Liver (tissue), 9 donors: ENCODE data around the gene AEBP1. TPM values are rescaled to one million over a fixed set of nuclear protein-coding genes. Genes with fewer than 3 reads are reported as not detected.

Experiments used
- DNase-seq: peaks from one replicate; pipeline ENCODE4 v3.0.0-alpha.2; 2017; ENCODE audit warnings: low spot score
- H3K27ac ChIP-seq, 2 donors: one replicate each; pipeline ENCODE4 v1.7.0; 2013; ENCODE audit warnings: inconsistent platforms in 2 of 2, low read length in 2 of 2, control low read depth in 1 of 2, low read depth in 1 of 2, mild to moderate bottlenecking in 1 of 2
- H3K27me3 ChIP-seq, 4 donors: one replicate each; pipeline versions ENCODE4 v1.6.1 to v1.7.0; 2013; ENCODE audit warnings: low read length in 3 of 4, inconsistent platforms in 1 of 4, mild to moderate bottlenecking in 1 of 4, moderate library complexity in 1 of 4; ENCODE audit not compliant: control insufficient read depth in 4 of 4, insufficient read depth in 4 of 4
- H3K36me3 ChIP-seq, 4 donors: one replicate each; pipeline versions ENCODE4 v1.6.1 to v1.7.0; 2013; ENCODE audit warnings: low read length in 3 of 4, mild to moderate bottlenecking in 3 of 4, low read depth in 1 of 4, moderate library complexity in 1 of 4; ENCODE audit not compliant: control insufficient read depth in 4 of 4, insufficient read depth in 3 of 4
- H3K4me1 ChIP-seq, 4 donors: one replicate each; pipeline versions ENCODE4 v1.6.1 to v1.7.0; 2013; ENCODE audit warnings: low read length in 3 of 4, mild to moderate bottlenecking in 3 of 4, moderate library complexity in 1 of 4; ENCODE audit not compliant: control insufficient read depth in 4 of 4, insufficient read depth in 4 of 4
- H3K4me3 ChIP-seq, 3 donors: one replicate each; pipeline versions ENCODE4 v1.6.1 to v1.7.0; 2013; ENCODE audit warnings: low read length in 3 of 3, control low read depth in 1 of 3, low read depth in 1 of 3, mild to moderate bottlenecking in 1 of 3
- H3K9ac ChIP-seq, 2 donors: one replicate each; pipeline ENCODE4 v1.7.0; 2013; ENCODE audit warnings: low read length in 2 of 2, mild to moderate bottlenecking in 2 of 2, moderate library complexity in 2 of 2, control low read depth in 1 of 2, low read depth in 1 of 2
- H3K9me3 ChIP-seq, 4 donors: one replicate each; pipeline versions ENCODE4 v1.6.1 to v1.7.0; 2013; ENCODE audit warnings: low read length in 3 of 4; ENCODE audit not compliant: control insufficient read depth in 4 of 4
- ATF3 ChIP-seq: IDR thresholded peaks from 2 replicates; pipeline ENCODE4 v1.6.1; 2016; ENCODE audit warnings: antibody characterized with exemption
- EGR1 ChIP-seq, 2 donors: IDR thresholded peaks; 2 replicates each; pipeline ENCODE4 v1.6.1; 2016 to 2018; ENCODE audit warnings: antibody characterized with exemption in 2 of 2, low read depth in 2 of 2
- FOXA2 ChIP-seq: IDR thresholded peaks from 2 replicates; pipeline ENCODE4 v1.6.1; 2016; ENCODE audit warnings: antibody characterized with exemption
- HNF4A ChIP-seq, 2 donors: conservative IDR thresholded peaks; 2 replicates each; pipeline ENCODE4 v1.6.1; 2016; ENCODE audit warnings: antibody characterized with exemption in 2 of 2, mild to moderate bottlenecking in 2 of 2
- HNF4G ChIP-seq: IDR thresholded peaks from 2 replicates; pipeline ENCODE4 v1.6.1; 2016; ENCODE audit warnings: antibody characterized with exemption
- JUND ChIP-seq, 2 donors: IDR thresholded peaks; 2 replicates each; pipeline ENCODE4 v1.6.1; 2016; ENCODE audit warnings: antibody characterized with exemption in 2 of 2
- NR2F2 ChIP-seq: IDR thresholded peaks from 2 replicates; pipeline ENCODE4 v1.6.1; 2016; ENCODE audit warnings: antibody characterized with exemption
- RAD21 ChIP-seq, 2 donors: IDR thresholded peaks; 2 replicates each; pipeline ENCODE4 v1.6.1; 2016; ENCODE audit warnings: antibody characterized with exemption in 2 of 2, mild to moderate bottlenecking in 2 of 2
- RXRA ChIP-seq, 2 donors: IDR thresholded peaks; 2 replicates each; pipeline ENCODE4 v1.6.1; 2017 to 2018; ENCODE audit warnings: antibody characterized with exemption in 2 of 2, mild to moderate bottlenecking in 1 of 2
- SP1 ChIP-seq: IDR thresholded peaks from 2 replicates; pipeline ENCODE4 v1.6.1; 2018; ENCODE audit warnings: antibody characterized with exemption, mild to moderate bottlenecking
- WGBS: extraction: QIAGEN DNeasy Blood & Tissue Kit; methylation state at CpG from one replicate; pipeline ENCODE4 v1.1.7; 2013; 5-methylcytosine and 5-hydroxymethylcytosine counted together
- polyA plus RNA-seq, 2 donors: library from polyadenylated mRNA; stranded (reverse) in 1 of 2; unstranded in 1 of 2; fragments of 200-250 nt in 1 of 2; fragments of >200 nt in 1 of 2; fragmentation: Nextera tagmentation in 1 of 2; extraction: Ambion mirVana in 1 of 2; gene quantifications; one replicate each; pipeline versions ENCODE4 v1.2.1 to v1.2.3, GENCODE V29; 2013 to 2015
- total RNA-seq, 2 donors: library from RNA; depleted of rRNA; stranded (reverse); fragments of >200 nt; gene quantifications; one replicate each; pipeline ENCODE4 v1.2.3, GENCODE V29; 2014
- TF ChIP-seq, protein P1 (sequence below): IDR thresholded peaks from 2 replicates; pipeline ENCODE4 v1.6.1; 2016; ENCODE audit warnings: antibody characterized with exemption
- TF ChIP-seq, protein P2 (sequence below): IDR thresholded peaks from 2 replicates; pipeline ENCODE4 v1.6.1; 2016; ENCODE audit warnings: antibody characterized with exemption, mild to moderate bottlenecking
- donor health status: healthy.
- donor health status: healthy.
- donor health status: healthy.
- donor health status: healthy.
- donor health status: healthy.

The AEBP1 gene
- total and polyA plus RNA-seq, 4 donors, result 3.4 to 13.3 (median 7.7) TPM

DNA sequence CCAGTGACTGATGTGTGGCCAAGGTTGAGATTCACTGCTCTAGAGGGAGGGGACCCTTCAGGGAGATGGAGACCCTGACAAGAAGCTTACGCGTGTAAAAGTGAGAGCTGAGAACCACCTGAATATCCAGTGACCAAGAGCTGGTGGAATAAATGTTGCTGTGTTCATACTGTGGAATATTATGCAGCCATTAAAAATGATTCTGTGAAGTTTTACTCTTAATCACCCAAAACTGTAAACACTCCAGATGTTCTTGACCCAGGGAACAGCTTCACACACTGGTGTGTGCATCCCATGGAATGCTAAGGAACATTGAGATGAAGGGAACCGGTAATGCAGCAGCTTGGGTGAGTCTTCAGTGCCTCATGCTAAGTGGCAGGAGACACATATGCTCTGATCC is 17.5 kb upstream of the AEBP1 start:
- no peak overlapping the region for H3K4me3 ChIP-seq
- no peaks in the 10 kb centered on the region for H3K36me3 ChIP-seq
- WGBS, result 99% methylated on average over 3 of the region's 3 CpGs
- peaks cover 4 to 36% (median 26%) of the 10 kb centered on the region in 4 donors for H3K4me1 ChIP-seq
- no peak overlapping the region for H3K27ac ChIP-seq
- H3K9me3 ChIP-seq, result no peaks in the 10 kb centered on the region
- H3K9ac ChIP-seq, result no peak overlapping the region
- no peaks in the 10 kb centered on the region for H3K27me3 ChIP-seq
- DNase-seq, result no peak
- TF ChIP-seq, protein P1, sequence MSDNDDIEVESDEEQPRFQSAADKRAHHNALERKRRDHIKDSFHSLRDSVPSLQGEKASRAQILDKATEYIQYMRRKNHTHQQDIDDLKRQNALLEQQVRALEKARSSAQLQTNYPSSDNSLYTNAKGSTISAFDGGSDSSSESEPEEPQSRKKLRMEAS, result no peak
- TF ChIP-seq NR2F2 (no peak), FOXA2 (no peak), RAD21 (IDR thresholded peaks at IDR 0.05) (no peak), ATF3 (no peak), JUND (IDR thresholded peaks at IDR 0.05) (no peak)

DNA sequence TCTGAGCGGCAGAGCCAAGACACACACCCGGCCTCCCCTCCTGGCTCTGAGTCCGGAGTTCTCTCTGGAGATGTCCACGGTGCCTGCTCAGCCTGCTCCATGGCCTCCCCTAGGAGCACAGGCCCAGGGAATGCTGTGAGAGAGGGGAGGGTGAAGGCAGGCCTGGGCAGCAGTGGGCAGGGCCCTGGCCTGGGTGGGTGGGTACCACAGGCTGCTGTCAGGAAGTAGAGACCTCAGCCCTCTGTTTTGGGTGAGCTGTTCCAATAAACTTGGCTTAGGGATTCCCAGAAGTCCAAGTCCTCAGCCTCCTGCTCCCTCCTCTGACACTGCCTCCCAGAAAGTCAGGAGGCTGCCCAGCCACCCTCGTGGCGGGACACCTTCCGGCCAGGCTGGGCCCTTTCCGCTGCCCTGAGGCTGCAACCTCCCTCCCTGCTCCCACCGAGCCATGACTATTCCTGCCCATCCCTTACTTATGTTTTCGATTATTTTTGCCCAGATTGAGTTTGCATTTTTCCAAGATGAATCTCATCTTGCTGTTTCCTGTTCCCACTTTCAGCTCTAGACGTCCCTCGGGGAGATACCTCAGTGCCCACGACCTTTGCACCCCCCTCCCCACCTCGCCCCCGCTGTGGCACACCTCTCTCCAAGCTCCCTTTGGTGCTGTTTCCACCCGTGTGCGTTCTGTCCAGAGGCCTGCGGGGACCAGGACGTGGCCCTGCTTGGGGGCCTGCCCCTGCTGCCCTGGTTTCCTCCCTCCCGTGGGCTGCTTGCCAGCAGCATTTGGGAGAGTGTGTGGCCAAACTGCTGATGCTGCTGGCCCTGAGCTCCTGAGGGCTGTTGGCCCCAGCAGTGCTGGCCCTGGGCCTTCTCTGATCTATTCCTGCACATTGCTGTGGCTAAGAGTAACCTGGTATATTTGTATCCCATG is 16.0 kb upstream of the AEBP1 start:
- Histone ChIP-seq H3K27ac (peak overlapping the region; percentile 27 to 75), H3K4me3 (no peak overlapping the region), H3K9ac (peak overlapping the region in 1 of 2 donors; percentile 44), H3K27me3 (no peaks in the 10 kb centered on the region), H3K36me3 (no peaks in the 10 kb centered on the region), H3K9me3 (no peaks in the 10 kb centered on the region), H3K4me1 (peaks cover 4 to 34% (median 26%) of the 10 kb centered on the region in 4 donors)
- TF ChIP-seq RXRA (IDR thresholded peaks at IDR 0.05) (peak; percentile 25 to 28), HNF4A (conservative IDR thresholded peaks at IDR 0.05) (peak in 1 of 2 donors; percentile 28), RAD21 (IDR thresholded peaks at IDR 0.05) (peak in 1 of 2 donors; percentile 20), EGR1 (IDR thresholded peaks at IDR 0.05; ENCODE audit: low read depth in 2 of 2) (no peak)
- TF ChIP-seq, protein P1, result no peak
- TF ChIP-seq, protein P2, sequence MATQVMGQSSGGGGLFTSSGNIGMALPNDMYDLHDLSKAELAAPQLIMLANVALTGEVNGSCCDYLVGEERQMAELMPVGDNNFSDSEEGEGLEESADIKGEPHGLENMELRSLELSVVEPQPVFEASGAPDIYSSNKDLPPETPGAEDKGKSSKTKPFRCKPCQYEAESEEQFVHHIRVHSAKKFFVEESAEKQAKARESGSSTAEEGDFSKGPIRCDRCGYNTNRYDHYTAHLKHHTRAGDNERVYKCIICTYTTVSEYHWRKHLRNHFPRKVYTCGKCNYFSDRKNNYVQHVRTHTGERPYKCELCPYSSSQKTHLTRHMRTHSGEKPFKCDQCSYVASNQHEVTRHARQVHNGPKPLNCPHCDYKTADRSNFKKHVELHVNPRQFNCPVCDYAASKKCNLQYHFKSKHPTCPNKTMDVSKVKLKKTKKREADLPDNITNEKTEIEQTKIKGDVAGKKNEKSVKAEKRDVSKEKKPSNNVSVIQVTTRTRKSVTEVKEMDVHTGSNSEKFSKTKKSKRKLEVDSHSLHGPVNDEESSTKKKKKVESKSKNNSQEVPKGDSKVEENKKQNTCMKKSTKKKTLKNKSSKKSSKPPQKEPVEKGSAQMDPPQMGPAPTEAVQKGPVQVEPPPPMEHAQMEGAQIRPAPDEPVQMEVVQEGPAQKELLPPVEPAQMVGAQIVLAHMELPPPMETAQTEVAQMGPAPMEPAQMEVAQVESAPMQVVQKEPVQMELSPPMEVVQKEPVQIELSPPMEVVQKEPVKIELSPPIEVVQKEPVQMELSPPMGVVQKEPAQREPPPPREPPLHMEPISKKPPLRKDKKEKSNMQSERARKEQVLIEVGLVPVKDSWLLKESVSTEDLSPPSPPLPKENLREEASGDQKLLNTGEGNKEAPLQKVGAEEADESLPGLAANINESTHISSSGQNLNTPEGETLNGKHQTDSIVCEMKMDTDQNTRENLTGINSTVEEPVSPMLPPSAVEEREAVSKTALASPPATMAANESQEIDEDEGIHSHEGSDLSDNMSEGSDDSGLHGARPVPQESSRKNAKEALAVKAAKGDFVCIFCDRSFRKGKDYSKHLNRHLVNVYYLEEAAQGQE, result no peak
- DNase-seq, result no peak
- WGBS, result 32% methylated on average over 20 of the region's 20 CpGs

GRCh38 chr7:44093102-44093641 is 11.0 kb upstream of the AEBP1 start:
- Histone ChIP-seq H3K4me3 (no peak overlapping the region), H3K4me1 (peaks cover 4 to 30% (median 24%) of the 10 kb centered on the region in 4 donors), H3K27me3 (no peaks in the 10 kb centered on the region), H3K27ac (no peak overlapping the region), H3K36me3 (no peaks in the 10 kb centered on the region), H3K9me3 (no peaks in the 10 kb centered on the region), H3K9ac (no peak overlapping the region)
- 92% methylated on average over 6 of the region's 6 CpGs for WGBS
- TF ChIP-seq HNF4A (conservative IDR thresholded peaks at IDR 0.05) (no peak), SP1 (no peak), HNF4G (no peak)
- DNase-seq, result no peak
